OCI-LY1 (cell line): Measurements from ENCODE around the gene FRMD5.

Source experiments
- H2AFZ ChIP-seq: fragments of 200-600 bp; sonication (generic), shearing (Covaris generic); 2 replicates; pipeline ENCODE4 v1.6.0; 2014; ENCODE audit warnings: antibody characterized with exemption, mild to moderate bottlenecking, low read length
- H3F3A ChIP-seq: fragments of 200-600 bp; sonication (generic), shearing (Covaris generic); 2 replicates; pipeline ENCODE4 v1.6.0; 2014; ENCODE audit warnings: mild to moderate bottlenecking, antibody characterized with exemption, low read length, moderate library complexity; ENCODE audit not compliant: insufficient read depth
- H3K27ac ChIP-seq: fragments of 200-600 bp; sonication (generic); 2 replicates; pipeline ENCODE4 v1.5.1; 2014; ENCODE audit warnings: low read length, mixed run types, mild to moderate bottlenecking, low read depth; ENCODE audit not compliant: poor library complexity, severe bottlenecking
- H3K27me3 ChIP-seq: fragments of 200-600 bp; sonication (generic); 2 replicates; pipeline ENCODE4 v1.6.0; 2014; ENCODE audit warnings: antibody characterized with exemption, mild to moderate bottlenecking, low read length, moderate library complexity; ENCODE audit not compliant: insufficient read depth
- H3K36me3 ChIP-seq: fragments of 200-600 bp; sonication (generic); 2 replicates; pipeline ENCODE4 v1.6.1; 2014; ENCODE audit warnings: mild to moderate bottlenecking, antibody characterized with exemption, low read length, moderate library complexity, mixed read lengths; ENCODE audit not compliant: insufficient read depth
- H3K4me1 ChIP-seq: fragments of 200-600 bp; sonication (generic); 2 replicates; pipeline ENCODE4 v1.5.1; 2014; ENCODE audit warnings: mild to moderate bottlenecking, low read length, moderate library complexity; ENCODE audit not compliant: insufficient read depth, severe bottlenecking
- H3K4me2 ChIP-seq: fragments of 200-600 bp; sonication (generic), shearing (Covaris generic); 2 replicates; pipeline ENCODE4 v1.6.1; 2014; ENCODE audit warnings: low read length
- H3K4me3 ChIP-seq: fragments of 200-600 bp; sonication (generic); 2 replicates; pipeline ENCODE4 v1.5.1; 2014; ENCODE audit warnings: low read length, low read depth, mild to moderate bottlenecking, mixed read lengths; ENCODE audit not compliant: poor library complexity, severe bottlenecking
- H3K79me2 ChIP-seq: fragments of 200-600 bp; shearing (Covaris generic); 2 replicates; pipeline ENCODE4 v1.6.1; 2016; ENCODE audit warnings: mixed run types, low read length, mixed read lengths; ENCODE audit not compliant: insufficient read depth
- H3K9ac ChIP-seq: fragments of 200-600 bp; sonication (generic), shearing (Covaris generic); 2 replicates; pipeline ENCODE4 v1.6.1; 2014; ENCODE audit warnings: mild to moderate bottlenecking, low read length, mixed read lengths
- H3K9me2 ChIP-seq: fragments of 200-600 bp; sonication (generic), shearing (Covaris generic); 2 replicates; pipeline ENCODE4 v1.6.1; 2014; ENCODE audit warnings: low read depth, mild to moderate bottlenecking, low read length, mixed read lengths
- H3K9me3 ChIP-seq: fragments of 200-600 bp; shearing (Covaris generic); 2 replicates; pipeline ENCODE4 v1.6.1; 2014; ENCODE audit warnings: low read length, mixed read lengths
- H4K20me1 ChIP-seq: fragments of 200-600 bp; sonication (generic), shearing (Covaris generic); 2 replicates; pipeline ENCODE4 v1.6.0; 2016; ENCODE audit warnings: mild to moderate bottlenecking, low read length; ENCODE audit not compliant: insufficient read depth
- EZH2 ChIP-seq: fragments of 200-600 bp; sonication (generic), shearing (Covaris generic); IDR thresholded peaks from 2 replicates; pipeline ENCODE4 v1.8.0; 2017; ENCODE audit warnings: borderline replicate concordance, mixed run types, mild to moderate bottlenecking, antibody characterized with exemption, low read length, moderate library complexity, mixed read lengths
- TF ChIP-seq, protein P1 (sequence below): fragments of 200-600 bp; sonication (generic), shearing (Covaris generic); IDR thresholded peaks from 2 replicates; pipeline ENCODE4 v1.5.1; 2017; ENCODE audit warnings: mild to moderate bottlenecking, antibody characterized with exemption, low read length, moderate library complexity, mixed read lengths

The FRMD5 gene

GRCh38 chr15:44188795-44189194, 6.3 kb downstream of the FRMD5 start:
- H3K27ac ChIP-seq = no peak overlapping the region

DNA sequence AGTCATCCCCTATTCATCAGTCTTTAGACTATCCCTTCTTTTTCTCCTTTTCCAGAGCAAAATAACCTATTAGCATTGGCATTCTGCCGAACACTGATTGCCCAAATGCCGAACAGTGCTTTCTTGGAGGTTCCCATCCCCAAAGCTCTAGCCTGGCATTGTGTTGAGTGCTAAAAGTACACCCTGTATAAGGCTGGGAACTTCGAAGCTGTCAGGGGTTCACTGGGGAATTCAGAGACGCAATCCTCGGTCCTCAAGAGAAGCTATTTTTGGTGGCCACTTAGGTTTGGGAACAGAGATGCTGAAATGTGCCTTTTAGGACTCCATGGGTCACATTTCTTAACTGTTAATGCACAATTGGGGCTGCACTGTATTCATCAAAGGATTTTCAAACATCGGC, 8.4 kb downstream of the FRMD5 start:
- H3K27ac ChIP-seq = no peak overlapping the region

More at GRCh38 chr15:44188795-44189194, 6.3 kb downstream of the FRMD5 start:
- Histone ChIP-seq H3K9ac (no peak overlapping the region), H3K4me2 (no peak overlapping the region), H3F3A (no peaks in the 10 kb centered on the region), H3K27me3 (0 out of 2 replicates have a peak, but pooled peaks cover 3% of the 10 kb centered on the region), H3K9me3 (no peaks in the 10 kb centered on the region), H3K9me2 (no peaks in the 10 kb centered on the region), H3K36me3 (no peaks in the 10 kb centered on the region), H4K20me1 (no peaks in the 10 kb centered on the region), H3K4me1 (no peaks in the 10 kb centered on the region), H2AFZ (no peak overlapping the region), H3K4me3 (no peak overlapping the region), H3K79me2 (no peaks in the 10 kb centered on the region)
- TF ChIP-seq EZH2 = no peak
- TF ChIP-seq, protein P1, sequence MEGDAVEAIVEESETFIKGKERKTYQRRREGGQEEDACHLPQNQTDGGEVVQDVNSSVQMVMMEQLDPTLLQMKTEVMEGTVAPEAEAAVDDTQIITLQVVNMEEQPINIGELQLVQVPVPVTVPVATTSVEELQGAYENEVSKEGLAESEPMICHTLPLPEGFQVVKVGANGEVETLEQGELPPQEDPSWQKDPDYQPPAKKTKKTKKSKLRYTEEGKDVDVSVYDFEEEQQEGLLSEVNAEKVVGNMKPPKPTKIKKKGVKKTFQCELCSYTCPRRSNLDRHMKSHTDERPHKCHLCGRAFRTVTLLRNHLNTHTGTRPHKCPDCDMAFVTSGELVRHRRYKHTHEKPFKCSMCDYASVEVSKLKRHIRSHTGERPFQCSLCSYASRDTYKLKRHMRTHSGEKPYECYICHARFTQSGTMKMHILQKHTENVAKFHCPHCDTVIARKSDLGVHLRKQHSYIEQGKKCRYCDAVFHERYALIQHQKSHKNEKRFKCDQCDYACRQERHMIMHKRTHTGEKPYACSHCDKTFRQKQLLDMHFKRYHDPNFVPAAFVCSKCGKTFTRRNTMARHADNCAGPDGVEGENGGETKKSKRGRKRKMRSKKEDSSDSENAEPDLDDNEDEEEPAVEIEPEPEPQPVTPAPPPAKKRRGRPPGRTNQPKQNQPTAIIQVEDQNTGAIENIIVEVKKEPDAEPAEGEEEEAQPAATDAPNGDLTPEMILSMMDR = no peak

GRCh38 chr15:44183363-44183762, 11.7 kb downstream of the FRMD5 start:
- no peak overlapping the region for H3K27ac ChIP-seq
- H3K9me2 ChIP-seq = no peaks in the 10 kb centered on the region
- no peaks in the 10 kb centered on the region for H3F3A ChIP-seq
- no peak overlapping the region for H3K4me3 ChIP-seq
- no peak overlapping the region for H3K9ac ChIP-seq
- no peaks in the 10 kb centered on the region for H4K20me1 ChIP-seq
- H3K4me2 ChIP-seq = no peak overlapping the region
- TF ChIP-seq, protein P1 = no peak
- no peak for TF ChIP-seq EZH2
- no peaks in the 10 kb centered on the region for H3K4me1 ChIP-seq
- H2AFZ ChIP-seq = no peak overlapping the region
- no peaks in the 10 kb centered on the region for H3K36me3 ChIP-seq
- H3K79me2 ChIP-seq = no peaks in the 10 kb centered on the region
- H3K27me3 ChIP-seq = no peaks in the 10 kb centered on the region
- H3K9me3 ChIP-seq = no peaks in the 10 kb centered on the region

More for the DNA sequence above, 8.4 kb downstream of the FRMD5 start:
- Histone ChIP-seq H3K27me3 (no peaks in the 10 kb centered on the region), H3K79me2 (no peaks in the 10 kb centered on the region), H3K9me3 (no peaks in the 10 kb centered on the region), H4K20me1 (no peaks in the 10 kb centered on the region), H3K4me3 (no peak overlapping the region), H3K36me3 (no peaks in the 10 kb centered on the region), H3K9me2 (no peaks in the 10 kb centered on the region), H3K4me1 (no peaks in the 10 kb centered on the region), H3K4me2 (no peak overlapping the region), H3F3A (no peaks in the 10 kb centered on the region), H2AFZ (no peak overlapping the region), H3K9ac (no peak overlapping the region)
- TF ChIP-seq, protein P1 = no peak
- TF ChIP-seq EZH2 = no peak
